ENCODE data around the gene SYNDIG1L.

The SYNDIG1L gene

DNA sequence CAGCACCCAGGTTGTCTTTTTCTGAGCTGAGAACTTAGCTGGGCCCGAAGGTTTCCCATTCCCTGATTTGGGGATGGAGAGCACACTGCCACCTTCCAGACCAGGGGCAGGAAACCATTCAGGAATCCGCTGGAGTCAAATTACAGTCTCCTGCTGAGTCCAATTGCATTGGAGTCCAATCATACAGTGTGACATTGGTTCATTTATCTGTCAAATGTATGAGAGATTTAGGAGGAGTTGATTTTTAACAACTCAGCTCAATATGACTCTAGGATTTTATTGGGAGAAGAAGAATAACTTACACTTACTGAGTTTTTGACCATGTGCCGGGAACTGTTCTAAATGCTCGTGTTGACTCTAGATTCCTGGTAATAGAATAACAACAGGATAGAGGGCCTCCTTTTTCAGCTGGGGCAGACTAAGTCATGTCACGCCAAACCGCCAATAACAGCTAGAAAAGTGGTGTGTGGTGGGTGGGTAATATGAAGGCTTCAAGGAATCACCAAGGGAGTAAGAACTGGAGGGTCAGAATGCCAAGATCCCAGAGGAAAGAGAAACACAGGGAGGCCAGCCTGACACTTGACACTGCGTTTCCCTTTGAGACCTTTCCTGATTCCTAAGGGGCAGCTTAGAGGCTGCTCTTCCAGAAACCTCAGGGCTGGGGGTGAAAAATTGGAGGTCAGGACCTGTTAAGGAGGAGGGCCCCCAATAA, 11.5 kb downstream of the SYNDIG1L start:
- H3K27me3 ChIP-seq (ENCODE audit: insufficient read depth, low read depth): no peaks in the 10 kb centered on the region
- no peak overlapping the region for H3K4me2 ChIP-seq
- H3K79me2 ChIP-seq (ENCODE audit: insufficient read depth, low read depth): no peaks in the 10 kb centered on the region
- H3K4me3 ChIP-seq (IDR thresholded peaks at IDR 0.05; ENCODE audit: insufficient read depth, low read depth, low read length): no peak overlapping the region
- no peaks in the 10 kb centered on the region for H3K4me1 ChIP-seq (ENCODE audit: low read depth, poor library complexity, severe bottlenecking)
- TF ChIP-seq, protein P1, sequence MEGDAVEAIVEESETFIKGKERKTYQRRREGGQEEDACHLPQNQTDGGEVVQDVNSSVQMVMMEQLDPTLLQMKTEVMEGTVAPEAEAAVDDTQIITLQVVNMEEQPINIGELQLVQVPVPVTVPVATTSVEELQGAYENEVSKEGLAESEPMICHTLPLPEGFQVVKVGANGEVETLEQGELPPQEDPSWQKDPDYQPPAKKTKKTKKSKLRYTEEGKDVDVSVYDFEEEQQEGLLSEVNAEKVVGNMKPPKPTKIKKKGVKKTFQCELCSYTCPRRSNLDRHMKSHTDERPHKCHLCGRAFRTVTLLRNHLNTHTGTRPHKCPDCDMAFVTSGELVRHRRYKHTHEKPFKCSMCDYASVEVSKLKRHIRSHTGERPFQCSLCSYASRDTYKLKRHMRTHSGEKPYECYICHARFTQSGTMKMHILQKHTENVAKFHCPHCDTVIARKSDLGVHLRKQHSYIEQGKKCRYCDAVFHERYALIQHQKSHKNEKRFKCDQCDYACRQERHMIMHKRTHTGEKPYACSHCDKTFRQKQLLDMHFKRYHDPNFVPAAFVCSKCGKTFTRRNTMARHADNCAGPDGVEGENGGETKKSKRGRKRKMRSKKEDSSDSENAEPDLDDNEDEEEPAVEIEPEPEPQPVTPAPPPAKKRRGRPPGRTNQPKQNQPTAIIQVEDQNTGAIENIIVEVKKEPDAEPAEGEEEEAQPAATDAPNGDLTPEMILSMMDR (conservative IDR thresholded peaks at IDR 0.05; ENCODE audit: low read depth, low read length): no peak
- H3K27ac ChIP-seq: no peak overlapping the region
- H3K9ac ChIP-seq: no peak overlapping the region
- H3K36me3 ChIP-seq (ENCODE audit: insufficient read depth): no peaks in the 10 kb centered on the region
- no peaks in the 10 kb centered on the region for H4K20me1 ChIP-seq (ENCODE audit: insufficient read depth)
- no peak overlapping the region for H2AFZ ChIP-seq (ENCODE audit: low read depth)

DNA sequence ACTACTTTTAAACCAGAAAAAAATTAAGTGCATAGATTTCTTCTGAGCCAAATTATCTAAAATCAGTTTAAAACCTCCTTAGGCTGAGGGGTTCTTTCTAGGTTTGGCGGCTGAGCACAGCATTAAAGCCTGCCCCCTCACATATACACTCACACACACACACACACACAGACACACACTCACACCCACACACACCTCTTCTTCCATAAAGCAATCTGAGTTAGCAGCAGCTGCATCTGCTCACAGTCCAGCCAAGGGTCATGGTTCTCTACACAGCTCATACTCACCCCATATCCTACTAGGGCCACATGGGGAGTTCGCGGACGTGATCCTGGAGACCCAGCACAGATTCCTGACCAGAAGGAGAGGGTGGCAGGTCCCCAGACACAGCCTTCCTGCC, 12.4 kb downstream of the SYNDIG1L start:
- H3K79me2 ChIP-seq (ENCODE audit: insufficient read depth, low read depth): no peaks in the 10 kb centered on the region
- no peaks in the 10 kb centered on the region for H3K36me3 ChIP-seq (ENCODE audit: insufficient read depth)
- no peak overlapping the region for H3K4me3 ChIP-seq (IDR thresholded peaks at IDR 0.05; ENCODE audit: insufficient read depth, low read depth, low read length)
- H3K9ac ChIP-seq: no peak overlapping the region
- no peak overlapping the region for H2AFZ ChIP-seq (ENCODE audit: low read depth)
- H3K4me2 ChIP-seq: no peak overlapping the region
- H4K20me1 ChIP-seq (ENCODE audit: insufficient read depth): no peaks in the 10 kb centered on the region
- no peaks in the 10 kb centered on the region for H3K4me1 ChIP-seq (ENCODE audit: low read depth, poor library complexity, severe bottlenecking)
- H3K27me3 ChIP-seq (ENCODE audit: insufficient read depth, low read depth): no peaks in the 10 kb centered on the region
- TF ChIP-seq, protein P1 (conservative IDR thresholded peaks at IDR 0.05; ENCODE audit: low read depth, low read length): no peak
- H3K27ac ChIP-seq: no peak overlapping the region

DNA sequence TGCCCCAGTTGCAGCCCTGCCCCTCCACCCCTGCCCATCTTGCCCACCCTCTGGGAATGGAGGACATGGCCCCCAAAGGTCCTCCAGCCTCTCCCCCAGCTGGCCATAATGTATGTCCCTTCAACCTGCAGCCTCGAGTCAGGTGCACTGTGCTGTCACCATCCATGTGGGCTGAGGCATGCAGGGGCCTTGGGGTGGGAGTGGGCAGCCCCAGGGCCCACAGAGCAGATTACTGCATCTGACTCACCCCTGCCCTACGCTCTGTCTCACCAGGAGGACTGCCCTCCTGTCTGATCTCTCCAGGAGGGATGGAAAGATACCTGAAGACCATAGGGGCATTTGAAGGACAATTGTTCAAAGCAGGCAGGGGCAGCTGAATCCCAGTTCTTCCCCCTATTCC, 13.3 kb downstream of the SYNDIG1L start:
- Histone ChIP-seq H3K4me2 (no peak overlapping the region), H3K27me3 (ENCODE audit: insufficient read depth, low read depth) (no peaks in the 10 kb centered on the region), H2AFZ (ENCODE audit: low read depth) (no peak overlapping the region), H3K4me1 (ENCODE audit: low read depth, poor library complexity, severe bottlenecking) (no peaks in the 10 kb centered on the region), H3K9ac (no peak overlapping the region), H3K4me3 (IDR thresholded peaks at IDR 0.05; ENCODE audit: insufficient read depth, low read depth, low read length) (no peak overlapping the region), H3K27ac (no peak overlapping the region), H4K20me1 (ENCODE audit: insufficient read depth) (no peaks in the 10 kb centered on the region), H3K36me3 (ENCODE audit: insufficient read depth) (no peaks in the 10 kb centered on the region), H3K79me2 (ENCODE audit: insufficient read depth, low read depth) (no peaks in the 10 kb centered on the region)
- TF ChIP-seq, protein P1 (conservative IDR thresholded peaks at IDR 0.05; ENCODE audit: low read depth, low read length): no peak

DNA sequence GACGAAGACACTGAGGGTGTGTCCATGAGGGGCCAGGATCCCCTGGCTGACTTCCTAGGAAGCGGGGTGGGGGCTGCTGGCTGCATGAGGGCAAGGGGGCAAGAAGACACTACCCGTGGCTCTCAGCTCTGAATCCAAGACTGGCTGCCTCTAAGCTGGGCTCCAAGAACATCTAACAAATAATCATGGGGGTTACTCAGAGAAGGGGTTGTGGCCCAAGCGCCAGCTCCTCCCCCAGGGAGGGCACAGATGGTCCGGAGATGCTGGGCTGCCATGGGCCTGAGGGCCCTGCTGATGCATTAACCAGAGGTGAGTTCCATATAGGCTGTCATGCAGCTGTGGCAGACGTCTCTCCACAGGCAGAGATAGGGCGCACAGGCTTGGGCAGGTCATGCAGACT, 14.3 kb downstream of the SYNDIG1L start:
- Histone ChIP-seq H3K4me1 (ENCODE audit: low read depth, poor library complexity, severe bottlenecking) (no peaks in the 10 kb centered on the region), H3K79me2 (ENCODE audit: insufficient read depth, low read depth) (no peaks in the 10 kb centered on the region), H3K27me3 (ENCODE audit: insufficient read depth, low read depth) (no peaks in the 10 kb centered on the region), H4K20me1 (ENCODE audit: insufficient read depth) (no peaks in the 10 kb centered on the region), H2AFZ (ENCODE audit: low read depth) (no peak overlapping the region), H3K36me3 (ENCODE audit: insufficient read depth) (no peaks in the 10 kb centered on the region), H3K9ac (no peak overlapping the region), H3K4me2 (no peak overlapping the region), H3K27ac (no peak overlapping the region), H3K4me3 (IDR thresholded peaks at IDR 0.05; ENCODE audit: insufficient read depth, low read depth, low read length) (no peak overlapping the region)
- TF ChIP-seq, protein P1 (conservative IDR thresholded peaks at IDR 0.05; ENCODE audit: low read depth, low read length): no peak

Data from KMS-11 (cell line).